Activated CD8-positive, alpha-beta memory T cell treated with anti-CD3 and anti-CD28 coated beads for 36 hours (primary cell): ENCODE results near the gene CPE. TPM values are rescaled to one million over a fixed set of nuclear protein-coding genes. Genes with fewer than 3 reads are reported as not detected.

Experiments used
- CTCF ChIA-PET: fragments of 350-600 bp; sonication (Branson Sonifier 250); formaldehyde crosslinking; loops from one replicate; lab custom pipeline; 2021; ENCODE audit warnings: antibody characterized with exemption; lab: Charles Lee
- POLR2A ChIA-PET: fragments of 350-600 bp; sonication (Branson Sonifier 250); formaldehyde crosslinking; loops from one replicate; lab custom pipeline; 2021; ENCODE audit warnings: antibody characterized with exemption; lab: Charles Lee
- total RNA-seq, 2 experiments: library from RNA; stranded (reverse); gene quantifications; one replicate each; pipeline ENCODE4 v1.2.3, GENCODE V29; 2021

Gene CPE
- total RNA-seq, 2 experiments from 2014 or later, result not detected

GRCh38 chr4:165393704-165394103 lies 14.9 kb downstream of the CPE start:
- CTCF ChIA-PET, result no interaction called here
- POLR2A ChIA-PET, result no interaction called here

GRCh38 chr4:165394275-165394674 lies 15.5 kb downstream of the CPE start:
- CTCF ChIA-PET, result no interaction called here
- POLR2A ChIA-PET, result no interaction called here

- CTCF ChIA-PET, result no interaction called here
- POLR2A ChIA-PET, result no interaction called here
Observed at GRCh38 chr4:165398570-165398969, 19.8 kb downstream of the CPE start.

GRCh38 chr4:165402375-165402774 lies 23.6 kb downstream of the CPE start:
- ChIA-PET POLR2A (no interaction called here), CTCF (no interaction called here)

- ChIA-PET CTCF (interaction anchor here (0.7 kb wide), 1 partner anchor 62 kb away, joined by 3 read pairs; no protein-coding TSS in a partner anchor), POLR2A (no interaction called here)
Observed at GRCh38 chr4:165403048-165403447, 24.2 kb downstream of the CPE start.

- ChIA-PET POLR2A (no interaction called here), CTCF (interaction anchor here (0.7 kb wide), 1 partner anchor 61 kb away, joined by 3 read pairs; no protein-coding TSS in a partner anchor)
Observed at GRCh38 chr4:165403637-165404036, 24.8 kb downstream of the CPE start.

- ChIA-PET POLR2A (no interaction called here), CTCF (no interaction called here)
Observed at GRCh38 chr4:165404080-165404479, 25.3 kb downstream of the CPE start.

- POLR2A ChIA-PET, result no interaction called here
Observed at GRCh38 chr4:165404696-165405095, 25.9 kb downstream of the CPE start.

GRCh38 chr4:165410214-165410613 lies 31.4 kb downstream of the CPE start:
- ChIA-PET CTCF (no interaction called here), POLR2A (no interaction called here)

More at GRCh38 chr4:165404696-165405095, 25.9 kb downstream of the CPE start:
- CTCF ChIA-PET, result no interaction called here

GRCh38 chr4:165415910-165416309 lies 37.1 kb downstream of the CPE start:
- ChIA-PET CTCF (no interaction called here), POLR2A (no interaction called here)

- CTCF ChIA-PET, result no interaction called here
- POLR2A ChIA-PET, result no interaction called here
Observed at GRCh38 chr4:165418073-165418472, 39.3 kb downstream of the CPE start.

GRCh38 chr4:165425629-165426028 lies 46.8 kb downstream of the CPE start:
- CTCF ChIA-PET, result interaction anchor here (0.6 kb wide), 1 partner anchor 470 kb away, joined by 3 read pairs; no protein-coding TSS in a partner anchor
- POLR2A ChIA-PET, result no interaction called here

GRCh38 chr4:165426331-165426730 lies 47.5 kb downstream of the CPE start:
- ChIA-PET POLR2A (no interaction called here), CTCF (interaction anchor here (0.6 kb wide), 1 partner anchor 469 kb away, joined by 3 read pairs; no protein-coding TSS in a partner anchor)

- CTCF ChIA-PET, result no interaction called here
- POLR2A ChIA-PET, result no interaction called here
Observed at GRCh38 chr4:165426823-165427222, 48.0 kb downstream of the CPE start.

GRCh38 chr4:165428957-165429356 lies 50.1 kb downstream of the CPE start:
- ChIA-PET POLR2A (no interaction called here), CTCF (no interaction called here)

GRCh38 chr4:165433529-165433928 lies 54.7 kb downstream of the CPE start:
- CTCF ChIA-PET, result no interaction called here
- POLR2A ChIA-PET, result no interaction called here

GRCh38 chr4:165437691-165438090 lies 58.9 kb downstream of the CPE start:
- ChIA-PET CTCF (no interaction called here), POLR2A (no interaction called here)

GRCh38 chr4:165439344-165439743 lies 60.5 kb downstream of the CPE start:
- CTCF ChIA-PET, result no interaction called here
- POLR2A ChIA-PET, result no interaction called here

- CTCF ChIA-PET, result no interaction called here
Observed at GRCh38 chr4:165439981-165440380, 61.2 kb downstream of the CPE start.

GRCh38 chr4:165440415-165441158 lies 61.8 kb downstream of the CPE start:
- CTCF ChIA-PET, result no interaction called here
- POLR2A ChIA-PET, result no interaction called here

More at GRCh38 chr4:165439981-165440380, 61.2 kb downstream of the CPE start:
- POLR2A ChIA-PET, result no interaction called here

- CTCF ChIA-PET, result no interaction called here
- POLR2A ChIA-PET, result no interaction called here
Observed at GRCh38 chr4:165443276-165443675, 64.5 kb downstream of the CPE start.
